ENCODE results near the gene RNASEH2A.

The RNASEH2A gene

GRCh38 chr19:12783291-12783848, 23.0 kb upstream of the RNASEH2A start:
- peak; percentile 40 for DNase-seq

- DNase-seq: peak; percentile 41
Measured at GRCh38 chr19:12783849-12784393, 22.5 kb upstream of the RNASEH2A start.

DNA sequence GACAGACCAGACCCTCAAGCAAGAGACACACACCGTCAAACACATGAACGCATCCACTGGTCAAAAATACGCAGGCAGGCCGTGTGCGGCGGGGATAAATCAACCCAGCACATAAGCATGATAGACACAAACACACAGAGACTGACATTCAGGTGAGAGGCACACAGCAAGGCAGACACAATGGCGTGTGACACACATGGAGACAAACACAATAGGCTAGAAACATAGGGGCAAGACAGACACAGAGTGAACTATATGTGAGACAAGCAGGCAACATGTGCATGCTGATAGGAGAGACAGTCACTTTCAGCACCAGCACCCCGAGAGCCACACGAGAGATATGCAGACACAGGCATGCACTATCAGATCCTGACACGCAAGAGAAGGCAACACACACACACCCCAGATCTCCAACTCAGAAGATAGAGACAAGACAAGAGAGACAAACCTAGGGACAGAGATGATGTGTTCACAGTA, 22.0 kb upstream of the RNASEH2A start:
- peak; percentile 45 for DNase-seq

DNA sequence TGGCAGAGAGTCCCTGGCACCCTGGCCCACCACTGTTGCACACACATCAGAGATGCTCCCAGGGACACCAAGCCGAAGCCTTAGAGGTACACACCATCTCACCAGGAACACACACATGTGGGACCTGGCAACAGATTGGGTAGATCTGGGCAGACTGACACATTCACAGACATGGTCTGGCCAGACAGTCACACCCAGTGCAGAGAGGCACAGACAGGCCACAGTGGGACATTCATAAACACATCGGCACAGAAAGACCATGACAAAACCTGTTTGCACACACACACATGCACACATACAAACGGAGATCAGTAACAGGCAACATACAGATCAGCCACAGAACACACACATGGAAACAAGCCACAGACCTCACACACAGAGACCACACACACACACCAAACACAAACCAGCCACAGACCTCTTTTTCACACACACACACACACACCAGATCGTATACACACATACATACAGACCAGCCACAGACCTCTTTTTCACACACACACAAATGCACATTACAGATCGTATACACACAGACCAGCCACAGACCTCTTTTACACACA, 21.4 kb upstream of the RNASEH2A start:
- DNase-seq: peak; percentile 80

GRCh38 chr19:12785431-12786031, 20.9 kb upstream of the RNASEH2A start:
- DNase-seq: peak; percentile 33

DNA sequence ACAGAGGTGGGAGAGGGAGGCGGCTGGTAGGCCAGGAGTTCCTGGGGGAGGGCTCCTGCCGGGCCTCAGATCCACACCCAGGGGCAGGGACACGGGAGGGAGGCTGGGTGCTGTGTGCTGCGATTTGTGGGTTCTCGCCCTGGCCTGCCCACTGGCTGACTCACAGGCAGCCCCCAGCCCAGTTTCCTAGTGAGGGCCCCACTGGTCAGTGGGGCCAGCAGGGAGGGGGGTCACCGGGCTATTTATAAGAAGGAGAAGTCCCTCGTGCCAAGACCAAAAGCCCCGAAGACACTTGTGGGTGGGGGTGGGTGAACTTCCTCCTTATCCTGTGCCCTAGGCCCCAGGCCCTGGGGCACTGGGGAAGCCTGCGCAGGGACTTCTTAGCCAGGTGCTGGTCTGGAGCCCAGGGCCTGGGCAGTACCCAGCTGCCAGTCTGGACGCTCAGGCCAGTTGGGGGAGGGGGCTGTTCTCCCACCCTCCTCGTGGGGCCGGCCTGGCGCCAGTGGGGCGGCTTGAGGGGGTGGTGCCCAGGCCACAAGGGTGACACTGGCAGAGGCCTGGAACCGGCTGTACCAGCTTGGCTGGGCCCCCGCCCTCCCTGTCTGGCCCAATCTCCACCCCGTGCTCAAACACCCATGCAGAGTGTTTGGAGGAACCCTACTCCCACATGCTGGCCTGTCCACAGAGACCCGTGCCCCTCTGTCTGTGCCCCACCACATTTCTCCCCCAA, 20.1 kb upstream of the RNASEH2A start:
- DNase-seq: peak; percentile 42

DNA sequence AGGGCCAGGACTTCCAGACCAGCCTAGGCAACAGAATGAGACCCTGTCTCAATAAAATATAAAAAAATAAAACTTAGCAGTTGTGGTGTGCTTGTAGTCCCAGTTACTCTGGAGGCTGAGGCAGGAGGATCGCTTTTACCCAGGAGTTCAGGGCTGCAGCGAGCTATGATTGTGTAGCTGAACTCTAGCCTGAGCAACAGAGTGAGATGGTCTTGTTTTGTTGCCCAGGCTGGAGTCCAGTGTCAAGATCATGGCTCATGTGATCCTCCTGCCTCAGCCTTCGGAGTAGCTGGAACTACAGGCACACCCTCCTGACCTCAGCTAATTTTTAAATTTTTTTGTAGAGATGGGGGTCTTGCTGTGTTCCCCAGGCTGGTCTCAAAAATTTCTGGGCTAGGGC, 19.4 kb upstream of the RNASEH2A start:
- no peak for DNase-seq

DNA sequence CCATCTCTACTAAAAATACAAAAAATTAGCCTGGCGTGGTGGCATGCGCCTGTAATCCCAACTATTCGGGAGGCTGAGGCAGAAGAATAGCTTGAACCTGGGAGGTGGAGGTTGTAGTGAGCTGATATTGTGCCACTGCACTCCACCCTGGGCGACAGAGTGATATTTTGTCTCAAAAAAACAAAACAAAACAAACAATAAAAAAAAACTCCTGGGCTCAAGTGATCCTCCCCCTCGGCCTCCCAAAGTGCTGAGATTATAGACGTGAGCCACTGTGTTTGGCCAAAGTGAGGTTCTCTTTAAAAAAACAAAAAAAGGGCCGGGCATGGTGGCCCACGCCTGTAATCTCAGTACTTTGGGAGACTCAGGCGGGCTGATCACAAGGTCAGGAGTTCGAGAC, 18.9 kb upstream of the RNASEH2A start:
- DNase-seq: no peak

GRCh38 chr19:12788042-12788681, 18.2 kb upstream of the RNASEH2A start:
- DNase-seq: no peak

DNA sequence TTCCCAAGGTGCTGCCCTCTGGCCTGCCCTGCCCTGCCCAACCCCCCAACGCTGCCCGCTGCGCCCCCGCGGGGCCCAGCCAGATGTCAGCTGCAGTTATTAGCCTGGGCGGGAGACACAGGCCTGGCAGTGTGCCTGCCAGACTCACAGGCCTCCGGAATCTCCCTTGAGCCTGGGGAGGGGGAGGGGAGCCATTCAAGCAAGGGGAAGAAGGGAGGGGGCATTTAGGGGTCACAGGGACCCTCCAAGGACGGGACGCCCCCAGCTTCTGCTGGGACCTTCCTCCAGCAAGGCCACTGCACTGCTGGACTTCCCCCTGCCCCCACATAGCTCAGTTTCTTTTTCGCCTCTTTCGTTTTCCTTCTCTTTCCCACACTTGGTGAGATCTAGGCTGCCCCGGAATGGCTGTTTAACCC, 17.7 kb upstream of the RNASEH2A start:
- DNase-seq: peak; percentile 81

GRCh38 chr19:12789098-12789903, 17.1 kb upstream of the RNASEH2A start:
- DNase-seq: no peak

DNA sequence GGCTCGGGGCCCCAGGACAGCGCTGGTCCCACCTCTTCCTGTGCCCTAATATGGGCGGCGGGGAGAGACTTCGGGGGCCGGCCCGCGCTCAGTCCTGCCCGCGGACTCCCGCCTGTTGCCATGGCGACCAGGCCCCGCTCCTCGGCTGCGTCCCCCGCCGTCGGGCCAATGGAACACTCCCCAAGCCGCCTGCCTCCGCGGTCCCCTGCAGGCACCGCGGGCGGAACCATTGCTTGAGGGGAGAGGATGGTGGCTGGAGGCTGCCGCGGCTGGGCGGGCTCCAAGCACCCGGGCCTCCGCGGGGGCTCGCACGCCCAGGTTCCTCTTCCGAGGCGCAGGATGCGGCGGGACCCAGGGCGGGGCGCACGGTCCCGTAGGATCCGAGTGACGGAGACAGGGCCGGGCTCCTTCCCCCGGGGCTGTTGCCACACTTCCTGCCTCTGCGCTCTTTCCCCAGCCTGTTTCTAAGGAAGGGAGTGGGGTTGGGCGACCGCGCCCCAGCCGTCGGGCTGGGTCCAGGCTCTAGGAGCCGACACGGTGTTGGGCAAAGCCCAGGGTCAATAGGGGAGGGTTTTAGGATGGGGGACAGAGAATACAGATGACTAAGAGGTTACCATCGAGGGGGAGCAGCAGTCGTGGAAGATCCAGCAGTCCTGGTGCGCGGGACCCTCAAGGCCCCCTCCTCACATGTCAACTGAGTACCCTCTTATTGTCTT, 16.3 kb upstream of the RNASEH2A start:
- DNase-seq: peak; percentile 98

GRCh38 chr19:12790628-12791344, 15.6 kb upstream of the RNASEH2A start:
- DNase-seq: peak; percentile 36

GRCh38 chr19:12791345-12792050, 14.9 kb upstream of the RNASEH2A start, which contains the start of gene JUNB:
Gene JUNB (plus strand): TSS chr19:12791486. CDS start chr19:12791772, 286 bp downstream.
- DNase-seq: peak; percentile 99

DNA sequence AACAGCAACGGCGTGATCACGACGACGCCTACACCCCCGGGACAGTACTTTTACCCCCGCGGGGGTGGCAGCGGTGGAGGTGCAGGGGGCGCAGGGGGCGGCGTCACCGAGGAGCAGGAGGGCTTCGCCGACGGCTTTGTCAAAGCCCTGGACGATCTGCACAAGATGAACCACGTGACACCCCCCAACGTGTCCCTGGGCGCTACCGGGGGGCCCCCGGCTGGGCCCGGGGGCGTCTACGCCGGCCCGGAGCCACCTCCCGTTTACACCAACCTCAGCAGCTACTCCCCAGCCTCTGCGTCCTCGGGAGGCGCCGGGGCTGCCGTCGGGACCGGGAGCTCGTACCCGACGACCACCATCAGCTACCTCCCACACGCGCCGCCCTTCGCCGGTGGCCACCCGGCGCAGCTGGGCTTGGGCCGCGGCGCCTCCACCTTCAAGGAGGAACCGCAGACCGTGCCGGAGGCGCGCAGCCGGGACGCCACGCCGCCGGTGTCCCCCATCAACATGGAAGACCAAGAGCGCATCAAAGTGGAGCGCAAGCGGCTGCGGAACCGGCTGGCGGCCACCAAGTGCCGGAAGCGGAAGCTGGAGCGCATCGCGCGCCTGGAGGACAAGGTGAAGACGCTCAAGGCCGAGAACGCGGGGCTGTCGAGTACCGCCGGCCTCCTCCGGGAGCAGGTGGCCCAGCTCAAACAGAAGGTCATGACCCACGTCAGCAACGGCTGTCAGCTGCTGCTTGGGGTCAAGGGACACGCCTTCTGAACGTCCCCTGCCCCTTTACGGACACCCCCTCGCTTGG, 14.1 kb upstream of the RNASEH2A start:
- DNase-seq: peak; percentile 70

DNA sequence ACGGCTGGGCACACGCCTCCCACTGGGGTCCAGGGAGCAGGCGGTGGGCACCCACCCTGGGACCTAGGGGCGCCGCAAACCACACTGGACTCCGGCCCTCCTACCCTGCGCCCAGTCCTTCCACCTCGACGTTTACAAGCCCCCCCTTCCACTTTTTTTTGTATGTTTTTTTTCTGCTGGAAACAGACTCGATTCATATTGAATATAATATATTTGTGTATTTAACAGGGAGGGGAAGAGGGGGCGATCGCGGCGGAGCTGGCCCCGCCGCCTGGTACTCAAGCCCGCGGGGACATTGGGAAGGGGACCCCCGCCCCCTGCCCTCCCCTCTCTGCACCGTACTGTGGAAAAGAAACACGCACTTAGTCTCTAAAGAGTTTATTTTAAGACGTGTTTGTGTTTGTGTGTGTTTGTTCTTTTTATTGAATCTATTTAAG, 13.5 kb upstream of the RNASEH2A start:
- no peak for DNase-seq

DNA sequence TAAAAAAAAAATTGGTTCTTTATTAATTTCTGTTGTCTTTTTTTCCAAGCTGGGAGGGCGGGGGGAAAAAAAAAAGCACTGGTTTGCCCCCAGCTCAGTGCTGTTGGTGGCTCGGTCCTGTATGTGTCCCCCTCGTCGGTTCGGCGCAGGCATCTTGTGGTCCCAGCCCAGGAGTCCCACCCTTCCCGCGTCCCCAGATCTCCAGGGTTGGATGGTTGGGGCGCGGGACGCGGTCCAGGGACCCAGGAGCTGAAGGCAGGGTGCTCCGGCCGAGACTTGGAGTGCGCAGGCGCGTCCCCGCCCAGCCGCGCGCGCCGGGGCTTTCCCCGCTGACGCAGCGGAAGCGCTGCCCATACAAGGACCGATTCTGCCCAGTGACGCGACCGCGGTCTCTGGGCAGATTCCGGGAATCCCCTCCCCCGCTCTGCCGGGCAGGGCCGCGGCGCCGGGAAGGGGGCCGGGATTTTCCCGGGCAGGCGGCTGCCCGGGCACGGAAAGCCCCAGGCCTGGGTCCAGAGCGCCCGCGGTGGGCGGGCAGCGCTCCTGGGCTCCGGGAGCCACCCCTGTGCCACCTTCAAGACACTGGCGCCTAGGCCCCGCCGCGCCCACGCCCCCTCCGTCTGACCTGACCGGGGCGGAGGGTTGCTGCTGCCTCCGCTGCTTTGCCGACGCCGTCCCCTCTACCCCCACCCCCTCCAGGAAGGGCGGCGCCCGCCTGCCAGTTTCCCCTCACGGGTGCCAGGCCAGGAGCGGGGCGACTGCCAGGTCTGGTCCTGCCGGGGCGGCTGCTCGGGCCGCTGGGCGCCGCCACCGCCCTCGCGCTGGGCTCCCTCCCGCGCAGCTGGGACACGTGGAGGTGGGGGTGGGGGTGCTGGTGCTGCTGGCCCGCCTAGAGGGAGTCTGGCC, 12.8 kb upstream of the RNASEH2A start:
- peak; percentile 97 for DNase-seq
